Esophagus squamous epithelium (tissue), 5 donors: Measurements from ENCODE around the gene SUPT20HL2. TPM values are rescaled to one million over a fixed set of nuclear protein-coding genes. Genes with fewer than 3 reads are reported as not detected.

Experiments used
- DNase-seq: peaks from one replicate; lab custom pipeline; 2025; lab: John Stamatoyannopoulos, UW
- H3K27ac ChIP-seq, 4 donors: fragments of 200-600 bp; sonication (generic); one replicate each; pipeline ENCODE4 v1.5.1; 2016 to 2019; ENCODE audit warnings: mild to moderate bottlenecking in 1 of 4
- H3K27me3 ChIP-seq, 4 donors: fragments of 200-600 bp; sonication (generic); 1 replicate in 3 of 4; 2 replicates in 1 of 4; pipeline versions ENCODE4 v1.5.1 to v1.6.0; 2017 to 2021; ENCODE audit warnings: antibody characterized with exemption in 1 of 4
- H3K36me3 ChIP-seq, 3 donors: fragments of 200-600 bp; sonication (generic); one replicate each; pipeline ENCODE4 v1.5.1; 2016 to 2019
- H3K4me1 ChIP-seq, 3 donors: fragments of 200-600 bp; sonication (generic); one replicate each; pipeline ENCODE4 v1.5.1; 2017 to 2019
- H3K4me3 ChIP-seq, 4 donors: fragments of 200-600 bp; sonication (generic); 1 replicate in 3 of 4; 2 replicates in 1 of 4; pipeline ENCODE4 v1.5.1; 2016 to 2019; ENCODE audit warnings: mild to moderate bottlenecking in 2 of 4, moderate library complexity in 1 of 4
- H3K9me3 ChIP-seq, 3 donors: fragments of 200-600 bp; sonication (generic); one replicate each; pipeline ENCODE4 v1.5.1; 2016 to 2019
- POLR2A ChIP-seq, 4 donors: fragments of 450-650 bp; IDR thresholded peaks; one replicate each; pipeline ENCODE4 v1.6.1; 2017; ENCODE audit warnings: antibody characterized with exemption in 4 of 4, mild to moderate bottlenecking in 4 of 4, moderate library complexity in 3 of 4
- WGBS, 2 donors: methylation state at CpG; one replicate each; pipeline ENCODE4 v1.1.5; 2018; 5-methylcytosine and 5-hydroxymethylcytosine counted together
- intact Hi-C: fragments of 100-400 bp; cut with DNase I; formaldehyde crosslinking; loops from one replicate; pipeline ENCODE4 v1.15.0; 2022
- total RNA-seq, 4 donors: library from RNA; depleted of rRNA; stranded (reverse); fragments of >200 nt; gene quantifications; one replicate each; pipeline ENCODE4 v1.1.0, GENCODE V29; 2016
- TF ChIP-seq, protein P1 (sequence below), 6 experiments: fragments of 450-650 bp in 4 of 6; fragments of 200-600 bp in 2 of 6; sonication (generic) in 2 of 6; IDR thresholded peaks; one replicate each; pipeline ENCODE4 v1.5.1; 2016 to 2019; ENCODE audit warnings: antibody characterized with exemption in 6 of 6, mild to moderate bottlenecking in 4 of 6, moderate library complexity in 4 of 6
- donor health status: DM: yes; HTN: yes; CAD: no.

The SUPT20HL2 gene
- total RNA-seq, 4 donors from 2014 or later = not detected

DNA sequence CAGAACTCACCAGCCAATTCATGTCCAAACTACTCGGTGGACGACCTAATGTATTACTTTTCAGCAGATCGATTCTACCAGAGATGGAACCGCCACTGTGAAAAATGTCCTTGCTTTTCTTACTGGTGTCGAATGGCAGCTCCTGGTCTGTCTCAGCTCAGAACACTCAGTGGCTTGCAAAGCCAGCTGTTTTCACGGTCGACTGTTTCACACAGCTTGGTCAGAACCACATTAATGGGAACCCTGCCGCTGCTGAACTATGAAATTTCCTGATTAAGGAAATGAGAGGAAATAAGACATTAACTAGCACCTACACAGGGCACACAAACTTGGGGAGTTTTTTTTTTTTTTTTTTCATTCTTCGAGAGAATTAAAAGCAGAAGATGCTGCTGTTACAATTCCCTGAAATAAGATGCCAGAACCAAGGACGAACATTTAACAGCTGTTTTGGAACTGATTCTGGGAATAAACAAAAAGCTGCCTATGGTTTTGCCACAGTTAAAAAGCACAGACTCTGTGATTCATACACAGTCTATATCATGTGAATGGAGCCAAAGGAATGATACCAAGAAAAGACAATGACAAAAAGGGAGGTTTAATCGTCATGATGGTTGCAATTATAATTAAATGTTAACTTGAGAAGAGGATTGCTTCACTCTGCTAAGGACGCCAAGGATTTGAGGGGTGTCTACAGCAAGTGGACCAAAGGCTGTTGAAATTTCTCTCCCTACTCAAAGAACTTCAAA, 31.3 kb downstream of the SUPT20HL2 start:
- Histone ChIP-seq H3K4me3 (no peak overlapping the region), H3K27me3 (no peaks in the 10 kb centered on the region), H3K4me1 (no peaks in the 10 kb centered on the region), H3K27ac (peak overlapping the region in 2 of 4 donors; percentile 22 to 61), H3K36me3 (no peaks in the 10 kb centered on the region), H3K9me3 (no peaks in the 10 kb centered on the region)
- no peak for DNase-seq
- WGBS, 2 donors = 41 to 51% methylated on average over 11 to 12 of the region's 12 CpGs
- TF ChIP-seq, protein P1, sequence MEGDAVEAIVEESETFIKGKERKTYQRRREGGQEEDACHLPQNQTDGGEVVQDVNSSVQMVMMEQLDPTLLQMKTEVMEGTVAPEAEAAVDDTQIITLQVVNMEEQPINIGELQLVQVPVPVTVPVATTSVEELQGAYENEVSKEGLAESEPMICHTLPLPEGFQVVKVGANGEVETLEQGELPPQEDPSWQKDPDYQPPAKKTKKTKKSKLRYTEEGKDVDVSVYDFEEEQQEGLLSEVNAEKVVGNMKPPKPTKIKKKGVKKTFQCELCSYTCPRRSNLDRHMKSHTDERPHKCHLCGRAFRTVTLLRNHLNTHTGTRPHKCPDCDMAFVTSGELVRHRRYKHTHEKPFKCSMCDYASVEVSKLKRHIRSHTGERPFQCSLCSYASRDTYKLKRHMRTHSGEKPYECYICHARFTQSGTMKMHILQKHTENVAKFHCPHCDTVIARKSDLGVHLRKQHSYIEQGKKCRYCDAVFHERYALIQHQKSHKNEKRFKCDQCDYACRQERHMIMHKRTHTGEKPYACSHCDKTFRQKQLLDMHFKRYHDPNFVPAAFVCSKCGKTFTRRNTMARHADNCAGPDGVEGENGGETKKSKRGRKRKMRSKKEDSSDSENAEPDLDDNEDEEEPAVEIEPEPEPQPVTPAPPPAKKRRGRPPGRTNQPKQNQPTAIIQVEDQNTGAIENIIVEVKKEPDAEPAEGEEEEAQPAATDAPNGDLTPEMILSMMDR (IDR thresholded peaks at IDR 0.05) = no peak
- TF ChIP-seq POLR2A (IDR thresholded peaks at IDR 0.05) = no peak
- intact Hi-C loops = no loop called here

DNA sequence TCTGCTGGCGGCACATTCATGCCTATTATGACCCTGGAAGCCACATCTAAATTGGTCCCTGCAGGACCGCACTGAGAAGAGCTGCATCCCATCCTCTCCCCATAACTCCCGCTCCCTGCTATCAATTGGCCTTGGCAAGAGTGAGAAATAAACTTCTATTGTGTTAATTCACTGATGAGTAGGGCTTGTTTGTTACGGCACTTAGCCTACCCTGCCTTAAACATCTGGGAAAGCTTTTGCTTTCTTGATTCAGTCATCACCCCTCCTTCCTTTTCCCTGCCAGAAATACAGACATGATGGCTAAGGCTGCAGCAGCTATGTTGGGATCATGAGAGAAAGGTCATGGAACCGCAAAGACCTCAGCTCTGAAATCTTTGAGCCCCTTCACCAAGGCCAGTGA, 36.5 kb downstream of the SUPT20HL2 start:
- H3K27ac ChIP-seq = no peak overlapping the region
- H3K9me3 ChIP-seq = no peaks in the 10 kb centered on the region
- no peak overlapping the region for H3K4me3 ChIP-seq
- no peaks in the 10 kb centered on the region for H3K36me3 ChIP-seq
- no peaks in the 10 kb centered on the region for H3K27me3 ChIP-seq
- no peaks in the 10 kb centered on the region for H3K4me1 ChIP-seq
- no peak for DNase-seq
- TF ChIP-seq POLR2A (IDR thresholded peaks at IDR 0.05) = no peak
- TF ChIP-seq, protein P1 (IDR thresholded peaks at IDR 0.05) = no peak
- WGBS, 2 donors = 86 to 100% methylated on average over 4 to 5 of the region's 5 CpGs
- intact Hi-C loops = no loop called here

DNA sequence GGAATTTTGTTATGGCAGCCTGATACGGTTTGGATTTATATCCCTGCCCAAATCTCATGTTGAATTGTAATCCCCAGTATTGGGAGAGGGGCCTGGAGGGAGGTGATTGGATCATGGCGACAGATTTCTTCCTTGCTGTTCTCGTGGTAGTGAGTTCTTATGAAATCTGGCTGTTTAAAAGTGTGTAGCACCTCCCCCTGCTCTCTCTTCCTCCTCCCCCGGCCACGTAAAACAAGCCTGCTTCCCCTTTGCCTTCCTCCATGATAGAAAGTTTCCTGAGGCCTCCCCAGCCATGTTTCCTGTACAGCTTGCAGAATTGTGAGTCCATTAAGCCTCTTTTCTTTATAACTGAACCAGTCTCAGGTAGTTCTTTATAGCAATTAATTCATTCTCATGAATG, 37.9 kb downstream of the SUPT20HL2 start:
- H3K36me3 ChIP-seq = no peaks in the 10 kb centered on the region
- intact Hi-C loops = no loop called here
- no peaks in the 10 kb centered on the region for H3K4me1 ChIP-seq
- no peak overlapping the region for H3K27ac ChIP-seq
- no peaks in the 10 kb centered on the region for H3K27me3 ChIP-seq
- TF ChIP-seq, protein P1 (IDR thresholded peaks at IDR 0.05) = no peak
- no peak for DNase-seq
- WGBS, 2 donors = 65% methylated on average over 5 of the region's 5 CpGs; no CpG with 5 or more reads in 1 of the 2 donors
- H3K4me3 ChIP-seq = no peak overlapping the region
- no peaks in the 10 kb centered on the region for H3K9me3 ChIP-seq

DNA sequence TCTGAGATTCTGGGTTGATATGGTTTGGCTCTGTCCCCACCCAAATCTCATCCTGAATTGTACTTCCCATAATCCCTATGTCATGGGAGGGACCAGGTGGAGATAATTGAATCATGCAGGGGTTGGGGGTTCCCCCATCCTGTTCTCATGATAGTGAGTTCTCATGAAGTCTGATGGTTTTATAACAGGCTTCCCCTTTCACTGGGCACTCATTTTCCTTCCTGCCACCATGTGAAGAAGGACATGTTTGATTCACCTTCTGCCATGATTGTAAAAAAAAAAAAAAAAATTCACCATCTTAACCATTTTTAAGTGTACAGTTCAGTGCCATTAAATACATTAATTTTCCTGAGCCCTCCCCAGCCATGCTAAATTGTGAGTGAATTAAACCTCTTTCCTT, 42.6 kb downstream of the SUPT20HL2 start:
- Histone ChIP-seq H3K27me3 (no peaks in the 10 kb centered on the region), H3K4me1 (no peaks in the 10 kb centered on the region), H3K27ac (no peak overlapping the region), H3K4me3 (no peak overlapping the region), H3K36me3 (no peaks in the 10 kb centered on the region), H3K9me3 (no peaks in the 10 kb centered on the region)
- DNase-seq = no peak
- no peak for TF ChIP-seq POLR2A (IDR thresholded peaks at IDR 0.05)
- TF ChIP-seq, protein P1 (IDR thresholded peaks at IDR 0.05) = no peak
- intact Hi-C loops = no loop called here

DNA sequence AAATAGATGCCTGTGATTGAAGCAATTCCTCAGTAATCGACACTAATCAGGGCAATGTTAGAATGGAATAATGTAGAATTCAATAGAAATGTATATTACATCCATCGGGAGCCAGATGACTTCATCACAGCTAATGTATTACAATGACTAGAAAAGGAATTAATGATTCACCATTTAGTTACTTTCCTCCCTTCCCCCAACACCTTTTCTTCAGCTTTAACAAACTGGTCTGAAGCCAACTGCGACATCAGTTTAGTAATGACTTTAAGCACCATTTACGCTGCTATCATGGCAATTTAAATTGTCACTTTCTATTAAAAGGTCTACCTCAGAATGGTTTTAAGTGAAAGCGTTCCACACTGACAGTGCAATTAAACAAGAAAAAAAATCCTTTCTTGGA, 45.1 kb downstream of the SUPT20HL2 start:
- WGBS, 2 donors = 86% methylated on average over 5 of the region's 5 CpGs
- Histone ChIP-seq H3K27me3 (no peaks in the 10 kb centered on the region), H3K4me3 (no peak overlapping the region), H3K4me1 (no peaks in the 10 kb centered on the region), H3K27ac (no peak overlapping the region), H3K36me3 (no peaks in the 10 kb centered on the region), H3K9me3 (no peaks in the 10 kb centered on the region)
- intact Hi-C loops = no loop called here
- TF ChIP-seq, protein P1 (IDR thresholded peaks at IDR 0.05) = no peak
- no peak for TF ChIP-seq POLR2A (IDR thresholded peaks at IDR 0.05)
- DNase-seq = no peak
